GM18505 (cell line): ENCODE results near the gene WWC1.

Experiments used
- ATAC-seq: cut with Tn5 transposase; IDR thresholded peaks from one replicate; pipeline ENCODE4 v1.9.1; 2021; ENCODE audit not compliant: unreplicated experiment
- POLR2A ChIP-seq: IDR thresholded peaks from 4 replicates; pipeline ENCODE4 v1.6.1; 2011; ENCODE audit warnings: borderline replicate concordance; ENCODE audit not compliant: insufficient read depth, insufficient read length; ENCODE audit errors: extremely low read depth

Gene WWC1

DNA sequence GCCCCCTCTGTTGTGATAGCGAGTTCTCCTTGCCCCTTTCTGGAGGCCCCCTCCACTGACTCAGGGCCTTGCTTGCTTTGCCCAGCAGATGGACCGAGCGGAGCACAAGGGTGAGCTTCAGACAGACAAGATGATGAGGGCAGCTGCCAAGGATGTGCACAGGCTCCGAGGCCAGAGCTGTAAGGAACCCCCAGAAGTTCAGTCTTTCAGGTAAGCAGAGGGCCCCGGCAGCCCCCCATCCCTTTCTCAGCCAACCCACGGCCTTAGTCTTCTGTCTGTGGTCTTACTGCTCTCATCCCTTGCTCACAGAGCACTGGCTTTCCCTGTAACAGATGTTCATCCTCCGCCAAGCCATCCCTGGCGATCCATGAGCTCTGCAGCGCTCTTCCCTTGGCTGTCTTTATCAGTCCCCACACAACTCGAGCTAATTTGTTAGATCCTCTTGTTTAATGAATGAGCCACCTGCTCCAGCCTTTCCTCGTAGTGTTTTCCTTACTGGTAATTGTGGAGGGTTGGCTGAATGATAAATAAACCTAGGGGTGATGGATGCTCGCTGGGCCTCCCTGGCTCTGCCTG is 176.4 kb downstream of the WWC1 start:
- ATAC-seq = no peak
- TF ChIP-seq POLR2A = no peak

DNA sequence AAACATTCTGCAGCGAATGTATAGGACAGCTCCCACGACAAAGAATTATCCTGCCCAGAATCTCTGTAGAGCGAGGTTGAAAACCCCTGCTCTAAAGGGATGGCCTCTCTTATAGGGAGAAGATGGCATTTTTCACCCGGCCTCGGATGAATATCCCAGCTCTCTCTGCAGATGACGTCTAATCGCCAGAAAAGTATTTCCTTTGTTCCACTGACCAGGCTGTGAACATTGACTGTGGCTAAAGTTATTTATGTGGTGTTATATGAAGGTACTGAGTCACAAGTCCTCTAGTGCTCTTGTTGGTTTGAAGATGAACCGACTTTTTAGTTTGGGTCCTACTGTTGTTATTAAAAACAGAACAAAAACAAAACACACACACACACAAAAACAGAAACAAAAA is 177.4 kb downstream of the WWC1 start:
- ATAC-seq = no peak
- TF ChIP-seq POLR2A = no peak

DNA sequence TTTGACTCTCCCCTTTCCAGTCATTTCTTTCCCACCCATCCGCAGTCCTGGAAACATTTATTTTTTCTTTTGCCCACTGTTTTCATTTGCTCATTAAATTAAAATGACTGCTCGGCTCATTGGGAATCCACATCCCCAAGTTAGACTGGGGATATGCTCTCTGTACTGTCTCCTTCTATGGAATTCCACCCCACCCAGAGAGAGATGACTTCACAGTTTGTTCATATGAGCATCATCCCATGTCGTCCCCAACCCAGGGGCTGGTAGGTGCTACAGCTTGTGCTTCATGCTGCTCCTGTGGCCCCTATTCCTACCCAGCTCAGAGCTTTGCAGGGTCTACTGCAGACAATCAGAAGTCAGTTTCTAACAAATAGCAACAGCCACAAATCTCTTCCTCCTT is 178.4 kb downstream of the WWC1 start:
- TF ChIP-seq POLR2A = no peak
- ATAC-seq = no peak

DNA sequence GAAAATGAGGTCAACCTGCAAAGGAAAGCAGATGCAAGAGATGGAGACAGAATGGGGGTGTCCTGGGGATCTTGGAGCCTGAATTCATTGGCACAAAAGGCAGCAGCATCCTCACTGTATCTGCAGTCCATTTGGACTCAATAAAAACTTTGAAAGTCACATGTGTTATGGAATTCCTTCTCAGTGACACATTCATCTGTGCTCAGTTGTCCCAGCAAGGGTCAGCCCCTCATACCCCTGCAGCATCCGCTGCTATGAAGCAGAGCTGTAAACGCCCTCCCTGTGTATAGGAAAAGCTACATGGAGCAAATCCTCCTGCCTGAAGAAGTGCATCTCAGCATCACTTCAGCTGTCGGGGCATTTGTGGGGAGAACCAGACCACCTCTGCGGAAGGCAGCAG is 180.3 kb downstream of the WWC1 start:
- no peak for TF ChIP-seq POLR2A
- no peak for ATAC-seq

DNA sequence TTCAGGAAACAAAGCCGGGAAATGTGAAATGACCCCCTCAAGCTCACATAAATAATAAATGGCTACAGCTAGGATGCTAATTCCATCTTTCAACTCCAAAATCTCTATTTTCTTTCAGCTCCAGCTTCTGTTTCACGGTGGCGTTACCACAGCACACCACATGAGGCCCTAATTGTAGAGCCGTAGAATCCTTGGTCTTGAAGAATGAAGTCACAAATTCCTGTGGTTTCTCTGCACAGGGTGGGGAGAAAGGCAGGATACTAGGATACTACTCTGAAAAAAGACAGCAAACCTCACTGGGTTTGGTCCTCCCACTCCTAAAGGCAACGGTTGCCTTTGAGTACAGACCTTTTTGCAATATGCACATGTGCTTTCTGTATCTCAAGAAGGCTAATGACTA is 180.9 kb downstream of the WWC1 start:
- ATAC-seq = no peak
- no peak for TF ChIP-seq POLR2A

DNA sequence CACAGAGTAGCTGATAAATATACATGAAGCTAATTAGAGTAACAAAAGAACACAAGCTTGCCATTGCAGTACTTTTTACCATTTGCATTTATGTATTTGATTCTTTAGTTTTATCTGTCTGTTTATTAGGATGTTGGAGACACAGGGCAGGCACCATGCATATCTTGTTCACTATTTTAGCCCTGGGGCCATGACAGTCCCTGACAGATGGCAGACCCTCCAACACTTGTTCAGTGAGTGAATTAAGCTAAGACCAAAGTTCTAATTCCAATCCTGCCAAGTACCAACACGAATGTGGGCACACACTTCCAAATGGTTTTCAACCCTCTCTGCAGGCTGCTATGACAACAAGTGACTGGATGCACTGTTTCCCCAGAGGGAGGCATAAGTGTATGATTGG is 182.9 kb downstream of the WWC1 start:
- no peak for ATAC-seq
- no peak for TF ChIP-seq POLR2A

DNA sequence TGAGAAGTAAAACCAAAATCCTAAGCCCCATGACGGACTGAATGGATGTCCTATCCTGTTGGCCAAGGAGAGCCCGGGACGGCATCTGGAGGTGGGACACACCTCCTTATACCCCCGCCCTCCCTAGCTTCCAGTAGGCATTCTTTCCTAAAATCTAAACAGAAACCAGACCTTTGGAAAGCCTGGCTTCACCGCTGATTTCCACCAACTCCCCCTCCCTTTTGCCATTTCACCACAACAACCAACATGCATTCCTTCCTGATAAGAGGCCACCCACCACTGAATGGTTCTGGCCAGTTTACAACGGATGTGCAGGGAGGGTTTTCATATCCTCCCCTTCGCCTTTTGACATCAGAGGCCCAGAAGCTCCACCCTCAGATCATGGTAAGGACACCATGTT is 185.6 kb downstream of the WWC1 start:
- no peak for TF ChIP-seq POLR2A
- no peak for ATAC-seq

DNA sequence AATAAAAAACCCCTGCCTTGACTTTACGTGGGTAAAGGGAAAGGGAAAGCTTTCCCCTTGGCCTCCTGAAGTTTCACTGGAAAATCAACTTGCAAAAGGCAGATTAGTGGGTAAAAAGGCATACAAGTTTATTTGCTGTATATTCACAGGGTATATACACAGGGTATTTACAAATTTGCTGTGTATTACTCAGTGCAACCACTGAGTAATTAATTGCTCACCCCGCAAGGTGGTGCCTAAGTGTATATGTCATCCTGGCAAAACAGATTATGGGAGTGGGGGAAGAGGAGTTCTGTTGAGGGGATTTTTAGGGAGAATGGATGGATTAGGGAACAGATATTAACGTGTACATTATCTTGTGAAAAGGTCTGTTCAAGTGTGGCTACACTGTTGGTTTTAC is 187.7 kb downstream of the WWC1 start:
- ATAC-seq = no peak
- no peak for TF ChIP-seq POLR2A

DNA sequence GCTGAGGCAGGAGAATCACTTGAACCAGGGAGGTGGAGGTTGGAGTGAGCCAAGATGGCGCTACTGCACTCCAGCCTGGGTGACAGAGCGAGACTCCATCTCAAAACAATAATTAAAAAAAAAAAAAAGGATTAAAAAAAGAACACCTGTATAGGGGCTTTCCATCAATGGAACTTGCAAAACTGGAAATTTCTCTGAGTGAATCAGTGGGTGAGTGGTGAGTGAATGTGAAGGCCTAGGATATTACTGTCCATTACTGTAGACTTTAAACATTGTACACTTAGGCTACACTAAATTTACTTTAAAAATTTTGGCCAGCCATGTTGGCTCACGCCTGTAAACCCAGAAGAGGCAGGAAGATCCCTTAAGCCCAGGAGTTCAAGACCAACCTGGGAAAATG is 189.2 kb downstream of the WWC1 start:
- TF ChIP-seq POLR2A = no peak
- no peak for ATAC-seq

DNA sequence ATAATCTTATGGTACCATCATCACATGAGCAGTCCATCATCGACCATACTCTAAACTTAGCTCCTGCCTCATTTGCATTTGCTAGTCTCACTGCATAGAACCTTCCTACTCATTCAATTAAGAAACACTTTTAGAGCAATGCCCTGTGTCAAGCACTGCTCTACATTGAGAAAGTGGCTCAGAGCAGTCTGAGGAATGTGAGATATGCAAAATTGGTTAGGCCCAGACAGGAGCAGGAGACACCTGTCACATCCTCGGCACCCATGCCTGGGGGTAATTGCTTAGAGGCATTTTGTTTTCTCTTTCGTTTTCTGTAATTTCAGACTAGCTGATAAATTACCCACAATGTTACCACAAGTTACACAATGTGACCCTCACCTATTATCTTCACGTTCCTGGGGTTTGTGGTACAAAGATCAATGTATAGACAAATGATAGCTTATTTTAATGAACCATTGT is 189.9 kb downstream of the WWC1 start:
- ATAC-seq = peak; percentile 91
- no peak for TF ChIP-seq POLR2A

DNA sequence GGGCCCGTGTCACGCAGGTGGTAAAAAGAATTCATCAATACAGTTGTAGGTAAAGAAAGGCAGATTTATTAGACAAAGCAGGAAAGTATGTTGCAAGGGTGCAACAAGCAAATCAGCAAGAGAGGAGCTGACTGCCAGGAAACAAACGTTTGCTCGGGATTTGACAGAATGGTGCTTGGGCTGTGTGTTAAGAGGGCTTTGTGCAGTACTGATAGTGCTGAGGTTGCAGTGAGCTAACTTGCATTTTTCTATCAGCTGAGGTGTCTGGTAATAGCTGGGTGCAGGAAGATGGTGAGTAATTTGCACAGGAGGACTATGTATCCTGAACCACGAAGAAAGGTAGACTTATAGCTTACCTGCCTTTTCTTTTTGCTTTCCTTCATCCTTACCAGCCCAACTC is 190.9 kb downstream of the WWC1 start:
- no peak for TF ChIP-seq POLR2A
- ATAC-seq = no peak

DNA sequence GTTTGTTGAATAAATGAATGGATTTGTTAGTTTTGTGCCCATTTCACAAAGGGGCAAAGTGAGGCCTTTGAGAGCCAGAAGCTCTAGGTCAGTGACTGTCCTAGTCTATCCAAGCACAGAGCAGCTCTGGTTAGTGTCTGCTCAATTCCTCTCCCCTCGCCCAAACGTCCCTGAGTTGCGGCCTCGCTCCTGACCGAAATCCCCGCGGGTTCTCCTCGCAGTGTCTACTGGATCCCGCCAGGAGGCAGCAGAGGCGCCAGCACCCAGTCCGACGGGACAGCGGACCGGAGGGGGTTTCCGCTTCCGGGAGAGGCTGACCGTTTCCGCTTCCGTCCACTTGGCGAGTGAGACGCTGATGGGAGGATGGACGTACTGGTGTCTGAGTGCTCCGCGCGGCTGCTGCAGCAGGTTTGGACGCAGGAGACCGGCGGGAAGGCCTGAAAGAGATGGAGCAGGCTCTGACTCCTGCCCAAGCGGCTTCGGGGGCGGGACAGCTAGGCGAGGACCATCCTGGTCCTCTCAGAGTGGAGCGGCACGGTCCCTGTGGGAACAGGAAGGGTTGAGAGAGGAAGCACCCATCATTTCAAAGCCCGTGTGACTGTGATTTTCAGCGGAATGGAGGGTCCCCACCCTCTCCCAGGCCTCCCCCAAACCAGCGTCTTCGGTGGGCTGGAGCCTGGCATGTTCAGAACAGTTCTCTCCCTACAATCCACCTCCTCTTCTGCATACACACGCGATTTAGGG is 194.9 kb downstream of the WWC1 start, which contains the start of gene RARS1:
RARS1 (plus strand) TSS at position 336 of the 744 bp plus-strand sequence; CDS start at position 364, 28 bp downstream.
- peak; percentile 97 for TF ChIP-seq POLR2A
- peak; percentile 86 for ATAC-seq

DNA sequence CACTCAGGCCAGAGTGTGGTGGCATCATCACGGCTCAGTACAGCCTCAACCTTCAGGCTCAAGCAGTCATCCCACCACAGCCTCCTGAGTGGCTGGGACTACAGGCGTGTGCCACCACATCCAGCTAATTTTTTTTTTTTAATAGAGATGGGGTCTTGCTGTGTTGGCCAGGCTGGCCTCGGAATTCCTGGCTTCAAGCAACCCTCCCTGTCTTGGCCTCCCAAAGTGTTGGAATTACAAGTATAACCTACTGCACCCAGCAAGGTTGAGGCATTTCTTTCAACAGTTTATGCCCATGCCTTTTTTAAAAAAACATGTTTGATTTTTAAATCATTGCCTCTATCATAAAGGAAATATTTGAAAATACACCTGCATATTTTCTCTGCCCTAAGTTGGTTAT is 197.6 kb downstream of the WWC1 start:
- TF ChIP-seq POLR2A = no peak
- no peak for ATAC-seq

DNA sequence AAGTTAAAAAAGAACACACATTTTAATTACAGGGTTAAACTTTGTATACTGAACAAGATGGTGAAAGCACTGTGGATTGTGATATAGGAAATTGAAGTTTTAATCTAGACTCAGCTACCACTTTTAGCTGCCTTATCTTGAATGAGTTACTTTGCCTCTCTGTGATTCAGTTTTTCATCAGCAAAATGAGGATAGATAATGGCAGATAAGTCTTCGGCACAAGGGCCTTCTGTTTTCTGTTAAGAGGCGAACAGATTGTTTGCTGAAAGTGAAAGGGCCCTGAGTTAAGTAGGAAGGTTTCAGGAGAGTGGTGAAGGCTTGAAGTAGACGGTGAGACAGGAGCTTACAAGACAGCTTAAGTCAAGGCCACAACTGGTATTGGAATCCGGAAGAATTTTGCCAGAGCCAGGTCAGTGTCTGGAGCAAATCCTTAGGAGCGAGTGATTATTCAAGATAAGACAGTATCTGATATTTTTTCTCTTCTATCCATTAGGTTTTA is 202.7 kb downstream of the WWC1 start:
- ATAC-seq = no peak
- TF ChIP-seq POLR2A = no peak
